Measurements from ENCODE around the gene HSBP1. TPM values are rescaled to one million over a fixed set of nuclear protein-coding genes. Genes with fewer than 3 reads are reported as not detected.

Gene HSBP1
- total RNA-seq, 2 donors from 2014 or later, result 10.7 to 30.5 TPM

- TF ChIP-seq CTCF (IDR thresholded peaks at IDR 0.05), result no peak
- peak; percentile 56 for DNase-seq (ENCODE audit: low spot score)
- H3K27ac ChIP-seq, result no peak overlapping the region
These were observed 41.6 kb downstream of the HSBP1 start for GRCh38 chr16:83849421-83849820.

DNA sequence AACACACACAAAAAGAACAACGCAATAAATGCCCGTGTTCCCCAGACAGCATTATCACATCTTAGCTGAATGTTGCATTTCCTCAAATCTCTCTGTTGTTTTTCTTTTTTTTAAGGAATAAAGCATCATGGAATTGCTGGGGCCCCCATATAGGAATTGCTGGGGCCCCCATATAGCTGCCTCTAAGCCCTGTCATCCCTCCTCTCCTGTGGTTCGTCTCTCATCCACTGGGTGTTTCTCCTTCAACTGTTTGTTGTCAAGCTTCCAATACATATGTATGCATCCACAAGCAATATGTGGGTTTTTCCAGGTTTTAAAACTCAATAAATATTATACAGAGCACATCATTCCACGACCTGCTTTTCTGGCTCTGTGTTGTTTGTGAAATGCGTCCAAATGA is 43.2 kb downstream of the HSBP1 start:
- H3K4me3 ChIP-seq, result no peak overlapping the region
- TF ChIP-seq CTCF (IDR thresholded peaks at IDR 0.05), result no peak
- H3K27me3 ChIP-seq, result no peaks in the 10 kb centered on the region
- no peaks in the 10 kb centered on the region for H3K9me3 ChIP-seq
- DNase-seq (ENCODE audit: low spot score), result no peak
- H3K27ac ChIP-seq, result no peak overlapping the region
- H3K4me1 ChIP-seq, result no peaks in the 10 kb centered on the region
- no peaks in the 10 kb centered on the region for H3K36me3 ChIP-seq

More at GRCh38 chr16:83849421-83849820, 41.6 kb downstream of the HSBP1 start:
- H3K4me3 ChIP-seq, result no peak overlapping the region
- H3K9me3 ChIP-seq, result no peaks in the 10 kb centered on the region
- H3K27me3 ChIP-seq, result no peaks in the 10 kb centered on the region
- no peaks in the 10 kb centered on the region for H3K36me3 ChIP-seq
- no peaks in the 10 kb centered on the region for H3K4me1 ChIP-seq

- no peak overlapping the region for H3K4me3 ChIP-seq
- TF ChIP-seq CTCF (IDR thresholded peaks at IDR 0.05), result no peak
- no peak overlapping the region for H3K27ac ChIP-seq
- H3K9me3 ChIP-seq, result no peaks in the 10 kb centered on the region
- peak; percentile 43 for DNase-seq (ENCODE audit: low spot score)
- H3K36me3 ChIP-seq, result no peaks in the 10 kb centered on the region
- H3K27me3 ChIP-seq, result no peaks in the 10 kb centered on the region
- no peaks in the 10 kb centered on the region for H3K4me1 ChIP-seq
These were observed 43.7 kb downstream of the HSBP1 start for GRCh38 chr16:83851473-83851872.

DNA sequence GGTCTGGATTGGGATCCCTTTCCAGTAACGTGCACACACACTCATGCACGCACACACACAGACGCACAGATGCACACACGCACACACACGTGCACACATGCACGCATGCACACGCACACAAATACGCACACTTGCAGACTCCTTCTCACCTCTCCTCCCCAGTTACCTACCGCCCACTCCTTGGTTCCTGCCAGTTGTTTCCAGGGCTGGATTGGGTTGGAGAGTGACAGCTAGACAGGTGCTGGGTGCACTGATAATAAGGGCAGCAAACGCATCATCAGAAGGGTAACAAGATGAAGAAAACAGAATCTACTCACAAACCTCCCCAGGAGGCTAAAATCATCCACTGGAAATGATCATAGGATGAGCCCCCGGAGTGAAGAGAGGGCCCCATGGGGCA is 45.0 kb downstream of the HSBP1 start:
- Histone ChIP-seq H3K4me3 (no peak overlapping the region), H3K27ac (no peak overlapping the region), H3K4me1 (no peaks in the 10 kb centered on the region), H3K36me3 (no peaks in the 10 kb centered on the region), H3K27me3 (no peaks in the 10 kb centered on the region), H3K9me3 (no peaks in the 10 kb centered on the region)
- DNase-seq (ENCODE audit: low spot score), result no peak
- TF ChIP-seq CTCF (IDR thresholded peaks at IDR 0.05), result no peak

- TF ChIP-seq CTCF (IDR thresholded peaks at IDR 0.05), result no peak
- H3K9me3 ChIP-seq, result no peaks in the 10 kb centered on the region
- no peaks in the 10 kb centered on the region for H3K27me3 ChIP-seq
- H3K36me3 ChIP-seq, result no peaks in the 10 kb centered on the region
- H3K27ac ChIP-seq, result no peak overlapping the region
- no peak overlapping the region for H3K4me3 ChIP-seq
- peak; percentile 38 for DNase-seq (ENCODE audit: low spot score)
- no peaks in the 10 kb centered on the region for H3K4me1 ChIP-seq
These were observed 46.1 kb downstream of the HSBP1 start for GRCh38 chr16:83853834-83854233.

- Histone ChIP-seq H3K9me3 (no peaks in the 10 kb centered on the region), H3K27me3 (no peaks in the 10 kb centered on the region), H3K4me3 (no peak overlapping the region), H3K4me1 (no peaks in the 10 kb centered on the region), H3K27ac (no peak overlapping the region), H3K36me3 (no peaks in the 10 kb centered on the region)
- no peak for TF ChIP-seq CTCF (IDR thresholded peaks at IDR 0.05)
- DNase-seq (ENCODE audit: low spot score), result peak; percentile 43
These were observed 46.6 kb downstream of the HSBP1 start for GRCh38 chr16:83854420-83854819.

Data from right atrium auricular region (tissue), 2 donors.